GM12864 (cell line): ENCODE results near the gene CYP19A1.

Source experiments
- DNase-seq: peaks from one replicate; pipeline ENCODE4 v3.0.0-alpha.2; 2011; ENCODE audit warnings: low read depth
- H3K4me3 ChIP-seq: 2 replicates; pipeline ENCODE4 v1.5.1; 2011; ENCODE audit warnings: mild to moderate bottlenecking, low read depth, low read length, control low read depth
- CTCF ChIP-seq: IDR thresholded peaks from 2 replicates; pipeline ENCODE4 v1.5.1; 2011; ENCODE audit warnings: low read depth, mild to moderate bottlenecking, moderate library complexity, low read length, control low read depth, inconsistent platforms; ENCODE audit errors: missing control alignments

CYP19A1 gene

GRCh38 chr15:51255533-51255932, 82.9 kb downstream of the CYP19A1 start:
- no peak overlapping the region for H3K4me3 ChIP-seq
- no peak for DNase-seq
- TF ChIP-seq CTCF: no peak

- H3K4me3 ChIP-seq: no peak overlapping the region
- no peak for TF ChIP-seq CTCF
- no peak for DNase-seq
Measured at GRCh38 chr15:51253366-51253765, 85.0 kb downstream of the CYP19A1 start.

GRCh38 chr15:51252671-51253070, 85.7 kb downstream of the CYP19A1 start:
- DNase-seq: no peak
- TF ChIP-seq CTCF: no peak
- H3K4me3 ChIP-seq: no peak overlapping the region

GRCh38 chr15:51251556-51251955, 86.8 kb downstream of the CYP19A1 start:
- DNase-seq: no peak
- TF ChIP-seq CTCF: no peak
- no peak overlapping the region for H3K4me3 ChIP-seq

GRCh38 chr15:51250217-51251011, 88.0 kb downstream of the CYP19A1 start:
- no peak overlapping the region for H3K4me3 ChIP-seq
- TF ChIP-seq CTCF: no peak
- no peak for DNase-seq

GRCh38 chr15:51245628-51246027, 92.8 kb downstream of the CYP19A1 start:
- no peak for TF ChIP-seq CTCF
- DNase-seq: no peak
- no peak overlapping the region for H3K4me3 ChIP-seq

GRCh38 chr15:51244423-51244869, 94.0 kb downstream of the CYP19A1 start:
- H3K4me3 ChIP-seq: no peak overlapping the region
- no peak for TF ChIP-seq CTCF
- no peak for DNase-seq
